Measurements from ENCODE around the gene RRAS2. TPM values are rescaled to one million over a fixed set of nuclear protein-coding genes. Genes with fewer than 3 reads are reported as not detected.

Gene RRAS2
- total and polyA plus RNA-seq, 9 of the 15 experiments (the other 6 are each of a cell fraction or from before 2014, with no cell fraction given): 9.4 to 47.5 (median 37.6) TPM

DNA sequence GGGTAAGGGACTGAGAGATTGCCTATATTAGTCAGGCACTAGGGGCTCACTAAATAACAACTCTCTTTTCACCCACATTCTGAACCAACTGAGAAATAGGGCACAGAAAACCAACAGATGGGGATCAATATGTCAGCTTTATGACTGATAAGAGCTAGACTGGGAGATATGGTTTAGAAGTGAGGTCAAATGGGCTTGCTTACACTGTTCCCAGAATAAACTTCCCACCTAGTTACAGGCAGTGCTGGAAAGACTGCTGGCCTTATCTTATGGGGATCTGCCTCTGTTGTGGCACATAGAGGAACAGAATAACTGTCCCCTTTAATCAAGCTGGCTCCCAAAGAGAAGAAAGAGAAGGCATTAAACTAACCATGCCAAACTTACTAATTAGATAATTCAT is 10.6 kb upstream of the RRAS2 start:
- peaks cover 13% of the 10 kb centered on the region in 2 experiments for H3K27me3 ChIP-seq (ENCODE audit: control insufficient read depth in 2 of 2, insufficient read depth in 2 of 2, low read length in 2 of 2)
- no peak overlapping the region for H3K4me3 ChIP-seq
- no TSS peak for BruUV-seq (replicated peaks)
- H3K9ac ChIP-seq (ENCODE audit: insufficient read depth in 1 of 2, low read depth in 2 of 2, low read length in 2 of 2): no peak overlapping the region
- POLR2A ChIA-PET: no interaction called here
- TF ChIP-seq POLR2H (tag; IDR thresholded peaks at IDR 0.05; ENCODE audit: low read depth) (no peak), TRIM24 (IDR thresholded peaks at IDR 0.05) (no peak), YBX1 (IDR thresholded peaks at IDR 0.05) (no peak)
- no peak overlapping the region for H3K4me2 ChIP-seq (ENCODE audit: insufficient read depth, low read length)
- no peak for DNase-seq (ENCODE audit: extremely low read depth in 1 of 4, low spot score in 3 of 4)
- in situ Hi-C loops (cut with MboI) (no loop called here), intact Hi-C loops (cut with micrococcal nuclease) (no loop called here)
- no peak for ATAC-seq
- H3K9me1 ChIP-seq (ENCODE audit: control insufficient read depth, insufficient read depth, low read length): no peaks in the 10 kb centered on the region
- no peaks in the 10 kb centered on the region for H3K36me3 ChIP-seq (ENCODE audit: control insufficient read depth, insufficient read depth, low read length)
- no peaks in the 10 kb centered on the region for H3K79me2 ChIP-seq (ENCODE audit: control insufficient read depth, insufficient read depth, low read length)
- H2AFZ ChIP-seq (ENCODE audit: low read depth, low read length): no peak overlapping the region
- no peaks in the 10 kb centered on the region for H4K20me1 ChIP-seq (replicated peaks; ENCODE audit: control insufficient read depth, insufficient read depth, low read length)
- H3K9me3 ChIP-seq (replicated peaks; ENCODE audit: control insufficient read depth, insufficient read depth, low read depth, low read length): no peaks in the 10 kb centered on the region
- no peak for FAIRE-seq
- no peak overlapping the region for H3K27ac ChIP-seq (ENCODE audit: extremely low read depth, low read depth, low read length)
- no peaks in the 10 kb centered on the region for H3K4me1 ChIP-seq (replicated peaks in 1 of 2; ENCODE audit: control insufficient read depth in 2 of 2, insufficient read depth in 2 of 2, low read length in 2 of 2)
- CTCF ChIA-PET (ENCODE audit: low intra/inter-chr PET ratio): no interaction called here

DNA sequence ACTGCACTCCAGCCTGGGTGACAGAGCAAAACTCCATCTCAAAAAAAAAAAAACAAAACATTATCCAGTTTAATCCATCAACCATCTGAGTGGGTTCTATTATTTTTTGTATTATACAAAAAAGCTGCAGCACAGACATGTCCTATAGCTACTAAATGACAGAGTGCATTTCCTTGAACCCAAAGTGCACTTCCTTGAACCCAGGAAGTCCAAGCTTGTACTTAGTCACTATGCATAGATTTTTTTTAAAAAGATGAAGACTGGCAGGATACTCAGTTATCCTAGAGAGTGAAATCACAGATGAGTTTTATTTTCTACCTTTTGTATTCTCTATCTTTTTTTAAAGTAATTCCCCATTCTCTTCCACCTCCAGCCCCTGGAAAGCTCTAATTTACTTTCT is 8.0 kb upstream of the RRAS2 start:
- in situ Hi-C loops (cut with MboI) (no loop called here), intact Hi-C loops (cut with micrococcal nuclease) (no loop called here)
- H3K79me2 ChIP-seq (ENCODE audit: control insufficient read depth, insufficient read depth, low read length): no peaks in the 10 kb centered on the region
- H3K36me3 ChIP-seq (ENCODE audit: control insufficient read depth, insufficient read depth, low read length): no peaks in the 10 kb centered on the region
- H3K4me3 ChIP-seq: no peak overlapping the region
- CTCF ChIA-PET (ENCODE audit: low intra/inter-chr PET ratio): interaction anchor here (0.7 kb wide), 1 partner anchor 37 kb away, joined by 3 read pairs; no protein-coding TSS in a partner anchor
- H3K27ac ChIP-seq (ENCODE audit: extremely low read depth, low read depth, low read length): no peak overlapping the region
- H3K4me1 ChIP-seq (replicated peaks in 1 of 2; ENCODE audit: control insufficient read depth in 2 of 2, insufficient read depth in 2 of 2, low read length in 2 of 2): no peaks in the 10 kb centered on the region
- POLR2A ChIA-PET: interaction anchor here (0.8 to 1.5 kb wide), 2 partner anchors 9 to 54 kb away, joined by 3 read pairs; no protein-coding TSS in a partner anchor
- no peaks in the 10 kb centered on the region for H3K9me3 ChIP-seq (replicated peaks; ENCODE audit: control insufficient read depth, insufficient read depth, low read depth, low read length)
- no peaks in the 10 kb centered on the region for H4K20me1 ChIP-seq (replicated peaks; ENCODE audit: control insufficient read depth, insufficient read depth, low read length)
- DNase-seq (ENCODE audit: extremely low read depth in 1 of 4, low spot score in 3 of 4): no peak
- H3K4me2 ChIP-seq (ENCODE audit: insufficient read depth, low read length): no peak overlapping the region
- no peak overlapping the region for H3K9ac ChIP-seq (ENCODE audit: insufficient read depth in 1 of 2, low read depth in 2 of 2, low read length in 2 of 2)
- no TSS peak for BruUV-seq (replicated peaks)
- H3K27me3 ChIP-seq (ENCODE audit: control insufficient read depth in 2 of 2, insufficient read depth in 2 of 2, low read length in 2 of 2): peaks cover 13 to 23% of the 10 kb centered on the region in 2 experiments
- H3K9me1 ChIP-seq (ENCODE audit: control insufficient read depth, insufficient read depth, low read length): no peaks in the 10 kb centered on the region
- no peak for ATAC-seq
- FAIRE-seq: no peak
- no peak overlapping the region for H2AFZ ChIP-seq (ENCODE audit: low read depth, low read length)
- TF ChIP-seq KAT8 (IDR thresholded peaks at IDR 0.05; ENCODE audit: low read depth): no peak
- no peak for TF ChIP-seq HNRNPLL (IDR thresholded peaks at IDR 0.05; ENCODE audit: low read depth, low read length, poor library complexity, severe bottlenecking)
- TF ChIP-seq ARNT (IDR thresholded peaks at IDR 0.05): no peak
- TF ChIP-seq, protein P1, sequence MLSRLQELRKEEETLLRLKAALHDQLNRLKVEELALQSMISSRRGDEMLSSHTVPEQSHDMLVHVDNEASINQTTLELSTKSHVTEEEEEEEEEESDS (CRISPR knock-in tag; IDR thresholded peaks at IDR 0.05): no peak
- no peak for TF ChIP-seq ETV6 (IDR thresholded peaks at IDR 0.05; ENCODE audit: borderline replicate concordance in 1 of 2, low read depth in 2 of 2, low read length in 1 of 2)
- no peak for TF ChIP-seq ETV6 (CRISPR knock-in tag; IDR thresholded peaks at IDR 0.05; ENCODE audit: borderline replicate concordance)
- no peak for TF ChIP-seq RBBP5 (IDR thresholded peaks at IDR 0.05; ENCODE audit: borderline replicate concordance, insufficient read depth, low read length, poor library complexity, severe bottlenecking)
- TF ChIP-seq, protein P2, sequence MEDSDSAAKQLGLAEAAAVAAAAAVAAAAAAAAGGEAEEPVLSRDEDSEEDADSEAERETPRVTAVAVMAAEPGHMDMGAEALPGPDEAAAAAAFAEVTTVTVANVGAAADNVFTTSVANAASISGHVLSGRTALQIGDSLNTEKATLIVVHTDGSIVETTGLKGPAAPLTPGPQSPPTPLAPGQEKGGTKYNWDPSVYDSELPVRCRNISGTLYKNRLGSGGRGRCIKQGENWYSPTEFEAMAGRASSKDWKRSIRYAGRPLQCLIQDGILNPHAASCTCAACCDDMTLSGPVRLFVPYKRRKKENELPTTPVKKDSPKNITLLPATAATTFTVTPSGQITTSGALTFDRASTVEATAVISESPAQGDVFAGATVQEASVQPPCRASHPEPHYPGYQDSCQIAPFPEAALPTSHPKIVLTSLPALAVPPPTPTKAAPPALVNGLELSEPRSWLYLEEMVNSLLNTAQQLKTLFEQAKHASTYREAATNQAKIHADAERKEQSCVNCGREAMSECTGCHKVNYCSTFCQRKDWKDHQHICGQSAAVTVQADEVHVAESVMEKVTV (CRISPR knock-in tag; IDR thresholded peaks at IDR 0.05): no peak
- TF ChIP-seq MXI1 (IDR thresholded peaks at IDR 0.05; ENCODE audit: low read depth, low read length): no peak
- TF ChIP-seq, protein P3, sequence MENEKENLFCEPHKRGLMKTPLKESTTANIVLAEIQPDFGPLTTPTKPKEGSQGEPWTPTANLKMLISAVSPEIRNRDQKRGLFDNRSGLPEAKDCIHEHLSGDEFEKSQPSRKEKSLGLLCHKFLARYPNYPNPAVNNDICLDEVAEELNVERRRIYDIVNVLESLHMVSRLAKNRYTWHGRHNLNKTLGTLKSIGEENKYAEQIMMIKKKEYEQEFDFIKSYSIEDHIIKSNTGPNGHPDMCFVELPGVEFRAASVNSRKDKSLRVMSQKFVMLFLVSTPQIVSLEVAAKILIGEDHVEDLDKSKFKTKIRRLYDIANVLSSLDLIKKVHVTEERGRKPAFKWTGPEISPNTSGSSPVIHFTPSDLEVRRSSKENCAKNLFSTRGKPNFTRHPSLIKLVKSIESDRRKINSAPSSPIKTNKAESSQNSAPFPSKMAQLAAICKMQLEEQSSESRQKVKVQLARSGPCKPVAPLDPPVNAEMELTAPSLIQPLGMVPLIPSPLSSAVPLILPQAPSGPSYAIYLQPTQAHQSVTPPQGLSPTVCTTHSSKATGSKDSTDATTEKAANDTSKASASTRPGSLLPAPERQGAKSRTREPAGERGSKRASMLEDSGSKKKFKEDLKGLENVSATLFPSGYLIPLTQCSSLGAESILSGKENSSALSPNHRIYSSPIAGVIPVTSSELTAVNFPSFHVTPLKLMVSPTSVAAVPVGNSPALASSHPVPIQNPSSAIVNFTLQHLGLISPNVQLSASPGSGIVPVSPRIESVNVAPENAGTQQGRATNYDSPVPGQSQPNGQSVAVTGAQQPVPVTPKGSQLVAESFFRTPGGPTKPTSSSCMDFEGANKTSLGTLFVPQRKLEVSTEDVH (IDR thresholded peaks at IDR 0.05; ENCODE audit: low read depth, partially characterized antibody): no peak
